GM12891 (cell line): ENCODE measurements around the gene SIK2.
"Not testable (repeated sequence)": the region's sequence is repeated elsewhere in the genome, so short reads cannot be mapped to it uniquely, and the experiment has no call there.

Experiments used
- DNase-seq: peaks from one replicate; pipeline ENCODE4 v3.0.0; 2011; ENCODE audit warnings: low spot score; ENCODE audit not compliant: insufficient read length
- FAIRE-seq: peaks from 2 replicates; lab custom pipeline; 2011; peaks lifted over from hg19 to GRCh38; lab: Jason Lieb, UNC
- PAX5 ChIP-seq: IDR thresholded peaks from 2 replicates; pipeline ENCODE4 v1.6.1; 2011; ENCODE audit warnings: low read length, moderate library complexity, mild to moderate bottlenecking; ENCODE audit not compliant: insufficient read depth, severe bottlenecking
- POLR2A ChIP-seq: IDR thresholded peaks from 2 replicates; pipeline ENCODE4 v1.6.1; 2011; ENCODE audit warnings: low read depth, low read length, control low read depth
- POLR2AphosphoS5 ChIP-seq: IDR thresholded peaks from 2 replicates; pipeline ENCODE4 v1.6.1; 2011; ENCODE audit warnings: low read depth, low read length, control low read depth
- POU2F2 ChIP-seq: IDR thresholded peaks from 2 replicates; pipeline ENCODE4 v1.6.1; 2011; ENCODE audit warnings: low read depth, mild to moderate bottlenecking, control low read depth, low read length, moderate library complexity
- SPI1 ChIP-seq: IDR thresholded peaks from 2 replicates; pipeline ENCODE4 v1.6.1; 2011; ENCODE audit warnings: low read depth, low read length, control low read depth
- TAF1 ChIP-seq: IDR thresholded peaks from 2 replicates; pipeline ENCODE4 v1.6.1; 2011; ENCODE audit warnings: low read depth, low read length, control low read depth

The SIK2 gene

DNA sequence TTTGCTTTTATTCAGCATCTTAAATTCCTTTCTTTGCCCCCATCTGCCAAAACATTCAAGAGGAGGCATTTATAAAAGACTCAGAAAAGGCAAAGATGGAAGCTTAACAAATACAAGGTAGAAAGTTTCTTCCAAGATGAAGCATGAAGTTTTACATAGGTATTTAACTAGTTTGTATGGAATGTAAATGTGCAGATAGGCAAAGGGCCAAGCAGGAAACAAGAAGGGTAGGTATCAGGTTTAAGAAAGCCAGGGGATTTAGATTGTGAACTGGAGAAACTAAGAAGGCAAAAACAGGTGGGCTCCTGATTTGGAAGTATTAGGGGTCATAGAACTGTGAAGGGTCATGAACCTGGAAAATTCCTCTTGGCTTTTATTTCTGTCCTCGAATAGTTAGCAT lies 101.3 kb downstream of the SIK2 start:
- FAIRE-seq, result no peak
- no peak for TF ChIP-seq POLR2AphosphoS5
- no peak for TF ChIP-seq SPI1
- no peak for TF ChIP-seq PAX5
- no peak for TF ChIP-seq POU2F2
- no peak for TF ChIP-seq TAF1
- no peak for TF ChIP-seq POLR2A
- DNase-seq, result no peak

DNA sequence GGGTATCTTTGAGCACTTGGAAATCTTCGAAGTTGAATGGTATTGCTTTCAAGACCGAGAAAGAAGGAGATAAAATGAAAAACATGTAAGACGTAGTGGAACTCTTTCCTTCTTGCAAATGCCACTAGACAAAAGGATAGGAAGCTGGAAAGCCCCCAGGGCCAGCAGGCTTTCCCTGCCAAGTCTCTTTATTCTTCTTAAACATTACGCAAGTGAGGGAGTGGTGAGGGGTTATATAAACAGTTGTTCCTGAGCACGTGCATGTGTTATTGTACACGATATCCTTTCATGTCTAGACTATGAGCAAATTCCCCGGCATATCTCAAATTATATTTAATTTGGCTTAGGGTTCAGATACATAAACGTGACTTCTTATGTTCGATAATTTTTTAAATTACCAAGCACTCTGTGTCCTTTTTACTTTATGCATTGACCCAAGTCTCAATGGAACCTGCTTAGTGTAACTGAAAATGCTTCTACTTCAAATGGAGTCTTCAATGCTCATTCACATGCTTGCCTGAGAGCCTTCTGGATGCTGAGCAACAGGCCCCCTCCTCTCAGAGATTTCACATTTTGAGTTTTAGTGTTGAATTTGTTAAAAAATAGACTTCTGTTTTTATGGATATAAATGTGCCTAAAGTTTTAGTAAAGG lies 104.9 kb downstream of the SIK2 start:
- TF ChIP-seq SPI1, result no peak
- TF ChIP-seq PAX5, result no peak
- no peak for TF ChIP-seq POLR2A
- TF ChIP-seq POLR2AphosphoS5, result no peak
- no peak for TF ChIP-seq TAF1
- no peak for TF ChIP-seq POU2F2
- no peak for DNase-seq
- FAIRE-seq, result no peak

DNA sequence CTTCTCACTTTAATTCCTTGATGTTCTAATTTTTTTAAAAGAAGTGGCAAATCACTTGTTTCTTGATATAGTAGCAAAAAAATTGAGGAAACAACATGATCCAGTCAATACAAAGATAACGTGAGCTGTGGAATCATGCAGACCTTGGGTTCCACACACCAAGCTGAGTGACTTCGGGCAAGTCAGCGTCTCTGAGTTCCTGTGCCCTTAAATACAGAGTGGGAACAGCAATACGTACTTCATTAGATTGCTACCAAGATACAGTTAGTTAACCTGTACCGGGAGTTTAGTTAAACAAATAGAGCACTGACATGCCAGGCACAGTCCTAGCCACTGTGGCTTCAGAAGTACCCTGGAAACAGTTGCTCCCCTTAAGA lies 105.4 kb downstream of the SIK2 start:
- DNase-seq (no peak), FAIRE-seq (no peak)
- no peak for TF ChIP-seq SPI1
- no peak for TF ChIP-seq POU2F2
- TF ChIP-seq PAX5, result no peak
- TF ChIP-seq TAF1, result no peak
- TF ChIP-seq POLR2A, result no peak
- TF ChIP-seq POLR2AphosphoS5, result no peak

DNA sequence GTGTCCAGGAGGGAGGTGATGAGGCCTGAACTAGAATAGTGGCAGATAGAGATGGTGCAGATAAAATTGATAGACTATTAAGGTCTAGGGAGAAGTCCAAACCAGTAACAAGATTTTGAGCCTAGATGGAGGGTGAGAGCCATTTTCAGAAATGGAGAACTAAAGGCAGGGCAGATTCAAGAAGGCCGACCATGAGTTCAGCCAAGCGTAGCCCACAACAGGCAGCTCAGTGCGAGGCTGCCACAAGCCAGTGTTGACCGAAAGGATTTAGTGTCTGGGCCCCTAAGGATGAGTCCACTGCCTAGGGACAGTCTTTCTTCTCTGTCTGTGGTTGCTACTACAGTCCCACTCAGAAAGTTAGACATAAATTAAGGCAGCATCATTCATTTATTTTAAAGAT lies 112.3 kb downstream of the SIK2 start:
- peak; percentile 82 for TF ChIP-seq PAX5
- no peak for TF ChIP-seq TAF1
- FAIRE-seq (peak; percentile 54), DNase-seq (no peak)

DNA sequence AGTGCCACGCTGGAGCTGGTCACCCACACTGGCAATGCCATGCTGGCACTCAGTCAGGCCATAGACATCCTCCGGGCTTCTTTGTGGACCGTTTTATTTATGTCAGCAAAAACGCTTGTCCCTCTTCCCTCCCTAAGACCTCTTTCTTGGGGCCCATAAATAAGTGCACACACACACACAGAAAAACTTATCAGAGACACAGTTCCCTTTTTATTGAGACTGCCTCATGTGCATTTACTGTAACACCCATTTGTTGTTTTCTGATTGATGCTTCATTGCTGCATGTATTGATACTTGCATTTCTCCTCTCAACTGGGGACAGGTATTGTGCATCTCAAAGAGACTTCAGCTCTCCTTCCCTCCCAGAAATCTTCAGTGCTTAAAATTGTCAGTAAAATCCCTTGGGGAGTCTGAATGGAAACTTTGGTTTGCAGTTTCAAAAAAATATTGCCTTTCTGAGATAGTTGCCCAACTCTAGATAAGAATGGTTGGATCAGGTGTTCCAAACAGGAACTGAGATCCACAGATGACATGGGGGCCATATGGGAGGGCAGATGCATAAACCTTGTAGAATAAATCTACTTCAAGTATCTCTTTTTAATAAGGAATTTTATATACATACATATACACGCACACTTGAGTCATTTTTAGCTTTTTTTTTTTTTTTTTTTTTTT lies 113.0 kb downstream of the SIK2 start:
- no peak for DNase-seq
- no peak for FAIRE-seq
- TF ChIP-seq SPI1, result peak; percentile 45; the same call in 1 of the 2 replicates
- no peak for TF ChIP-seq PAX5

DNA sequence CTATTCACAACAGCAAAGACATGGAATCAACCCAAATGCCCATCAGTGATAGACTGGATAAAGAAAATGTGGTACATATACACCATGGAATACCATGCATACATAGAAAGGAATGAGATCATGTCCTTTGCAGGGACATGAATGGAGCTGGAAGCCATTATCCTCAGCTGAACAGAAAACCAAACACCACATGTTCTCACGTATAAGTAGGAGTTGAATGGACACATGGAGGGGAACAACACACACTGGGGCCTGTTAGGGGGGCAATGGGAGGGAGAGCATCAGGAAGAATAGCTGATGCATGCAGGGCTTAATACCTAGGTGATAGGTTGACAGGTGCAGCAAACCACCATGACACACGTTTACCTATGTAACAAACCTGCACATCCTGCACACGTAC lies 115.4 kb downstream of the SIK2 start:
- not testable (repeated sequence) for FAIRE-seq, DNase-seq

DNA sequence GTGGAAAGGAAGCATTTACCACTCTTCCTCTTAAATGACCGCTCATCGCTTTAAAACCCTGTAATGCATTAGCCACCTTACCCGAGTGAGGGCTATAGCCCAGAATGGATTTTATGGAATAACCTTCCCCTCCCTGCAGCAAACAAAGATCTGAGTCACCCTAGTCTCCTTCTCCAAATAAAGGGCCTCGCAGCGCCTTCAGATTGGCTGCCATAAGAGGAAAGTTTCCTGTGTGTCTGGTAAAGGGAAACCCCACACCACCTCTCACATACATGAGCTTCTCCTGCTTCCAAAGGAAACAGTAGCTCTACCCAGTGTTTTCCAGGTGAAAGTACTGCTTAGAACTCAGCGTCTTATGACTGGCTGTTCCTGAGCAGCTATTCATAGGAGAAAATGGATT lies 116.2 kb downstream of the SIK2 start:
- DNase-seq (no peak), FAIRE-seq (no peak)
- TF ChIP-seq SPI1, result no peak
- TF ChIP-seq POLR2A, result no peak
- no peak for TF ChIP-seq PAX5
- TF ChIP-seq POLR2AphosphoS5, result no peak
- TF ChIP-seq TAF1, result no peak
- no peak for TF ChIP-seq POU2F2

DNA sequence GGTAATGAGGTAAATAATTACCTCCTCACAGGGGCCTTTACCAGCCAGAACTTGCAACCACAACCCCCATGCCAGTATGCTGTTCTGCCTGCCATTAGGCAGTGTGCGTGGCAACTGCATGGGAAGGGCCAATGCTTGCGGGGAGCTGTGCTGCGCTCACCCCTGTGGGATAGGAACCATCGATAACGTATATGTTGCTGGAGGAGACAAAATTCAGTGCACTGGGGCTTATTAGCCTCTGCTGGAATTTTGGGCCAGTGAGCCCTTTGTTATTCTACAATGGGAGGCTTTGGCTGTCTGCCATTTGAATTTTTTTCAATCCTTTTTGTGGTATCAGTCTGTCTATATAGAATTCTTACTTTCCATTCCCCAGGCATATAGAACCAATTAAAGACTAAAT lies 116.6 kb downstream of the SIK2 start:
- DNase-seq (no peak), FAIRE-seq (no peak)

DNA sequence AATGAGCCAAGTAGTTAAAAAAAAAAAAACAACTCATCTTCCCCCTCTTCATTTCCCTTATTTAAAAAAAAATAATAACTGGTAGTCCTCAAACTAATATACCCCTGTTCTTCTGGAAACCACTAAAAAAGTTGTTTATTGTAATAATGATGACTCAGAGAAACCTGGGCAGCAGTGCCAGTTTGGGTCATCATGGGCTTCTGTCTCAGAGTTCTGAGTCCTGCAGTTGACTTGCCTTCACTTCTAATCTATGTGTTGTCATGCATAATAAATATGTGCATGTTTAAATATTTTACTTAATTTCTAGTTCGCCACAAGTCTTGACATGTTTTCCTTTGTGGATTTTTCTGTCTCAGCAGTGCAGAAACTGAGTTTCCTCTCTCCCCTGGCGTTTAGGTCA lies 117.1 kb downstream of the SIK2 start:
- DNase-seq, result no peak
- FAIRE-seq, result no peak
- no peak for TF ChIP-seq SPI1
- no peak for TF ChIP-seq PAX5
- no peak for TF ChIP-seq TAF1
- TF ChIP-seq POLR2A, result no peak
- TF ChIP-seq POU2F2, result no peak
- TF ChIP-seq POLR2AphosphoS5, result no peak

More for the DNA sequence above, 116.6 kb downstream of the SIK2 start:
- TF ChIP-seq POU2F2, result no peak
- TF ChIP-seq POLR2AphosphoS5, result no peak
- no peak for TF ChIP-seq POLR2A
- TF ChIP-seq SPI1, result no peak
- no peak for TF ChIP-seq PAX5
- no peak for TF ChIP-seq TAF1

DNA sequence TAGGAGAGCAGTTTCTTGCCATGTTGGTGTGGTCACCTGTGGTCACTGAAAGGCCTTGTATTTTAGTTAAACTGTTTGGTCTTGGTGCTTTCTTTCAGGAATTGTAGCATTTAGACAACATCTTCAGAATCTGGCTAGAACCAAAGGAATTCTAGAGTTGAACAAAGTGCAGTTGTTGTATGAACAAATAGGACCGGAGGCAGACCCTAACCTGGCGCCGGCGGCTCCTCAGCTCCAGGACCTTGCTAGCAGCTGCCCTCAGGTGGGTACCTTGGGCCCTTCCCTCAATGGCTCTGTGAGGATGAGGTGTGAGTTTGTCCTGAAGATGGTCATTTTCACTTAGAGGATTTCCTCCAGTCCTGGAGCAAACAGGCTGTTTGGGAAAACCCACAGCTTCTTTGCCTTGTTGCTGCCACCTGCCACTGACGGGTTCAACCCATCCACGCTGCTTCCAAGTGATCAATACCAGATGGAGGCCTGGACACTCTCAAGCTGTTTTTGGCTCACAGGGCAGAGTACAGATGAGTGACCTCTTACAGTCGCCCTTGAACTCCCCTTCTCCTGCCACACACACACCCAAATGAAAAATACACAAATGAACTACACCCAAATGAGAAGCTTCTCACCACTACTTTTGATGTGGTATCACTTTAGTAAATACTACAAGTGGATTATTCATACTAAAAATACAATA lies 118.7 kb downstream of the SIK2 start:
- TF ChIP-seq POLR2A (no peak), SPI1 (no peak), POLR2AphosphoS5 (no peak), POU2F2 (no peak), TAF1 (no peak)
- no peak for FAIRE-seq
- no peak for DNase-seq

DNA sequence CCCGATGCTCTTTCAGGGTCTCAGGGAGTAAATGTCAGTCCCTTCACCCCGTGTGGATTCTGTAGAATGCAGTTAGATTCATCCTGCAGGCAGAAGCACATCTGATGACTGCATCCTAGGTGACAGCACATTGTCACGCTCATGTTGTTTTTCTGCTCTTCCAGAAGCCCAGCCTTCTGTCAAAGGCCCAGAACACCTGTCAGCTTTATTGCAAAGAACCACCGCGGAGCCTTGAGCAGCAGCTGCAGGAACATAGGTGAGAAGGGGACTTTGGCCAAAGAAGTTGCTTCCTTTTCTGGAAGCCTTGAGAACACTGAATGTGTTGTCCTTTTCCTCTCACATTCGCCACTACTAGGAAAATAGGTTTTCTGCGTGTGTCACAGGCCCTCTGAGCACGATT lies 120.3 kb downstream of the SIK2 start:
- TF ChIP-seq POLR2A (no peak), POLR2AphosphoS5 (no peak), POU2F2 (no peak), PAX5 (no peak), SPI1 (no peak), TAF1 (no peak)
- FAIRE-seq (no peak), DNase-seq (no peak)
